Uterus (tissue), 4 donors: Measurements from ENCODE around the gene MRPS24. TPM values are rescaled to one million over a fixed set of nuclear protein-coding genes. Genes with fewer than 3 reads are reported as not detected.

Experiments used
- DNase-seq, 2 donors: peaks; one replicate each; pipeline ENCODE4 v3.0.0-alpha.2; 2019 to 2020
- H3K27ac ChIP-seq, 2 donors: fragments of 200-600 bp; sonication (generic); 1 replicate in 1 of 2; 2 replicates in 1 of 2; pipeline ENCODE4 v1.5.1; 2016 to 2018
- H3K27me3 ChIP-seq, 2 donors: fragments of 200-600 bp; sonication (generic); one replicate each; pipeline ENCODE4 v1.5.1; 2018 to 2019; ENCODE audit warnings: control low read depth in 1 of 2
- H3K36me3 ChIP-seq, 2 donors: fragments of 200-600 bp; sonication (generic); one replicate each; pipeline ENCODE4 v1.5.1; 2019; ENCODE audit warnings: control low read depth in 1 of 2
- H3K4me1 ChIP-seq, 2 donors: fragments of 200-600 bp; sonication (generic); one replicate each; pipeline ENCODE4 v1.5.1; 2018 to 2019; ENCODE audit warnings: control low read depth in 1 of 2
- H3K4me3 ChIP-seq, 2 donors: fragments of 200-600 bp; sonication (generic); 1 replicate in 1 of 2; 2 replicates in 1 of 2; pipeline ENCODE4 v1.5.1; 2018 to 2019; ENCODE audit warnings: mild to moderate bottlenecking in 1 of 2
- H3K9me3 ChIP-seq, 2 donors: fragments of 200-600 bp; sonication (generic); one replicate each; pipeline ENCODE4 v1.5.1; 2019; ENCODE audit warnings: control low read depth in 1 of 2
- CTCF ChIP-seq, 4 experiments: fragments of 200-600 bp in 2 of 4; fragments of 450-650 bp in 2 of 4; sonication (generic) in 2 of 4; IDR thresholded peaks; one replicate each; pipeline ENCODE4 v1.5.1; 2016 to 2019; ENCODE audit warnings: antibody characterized with exemption in 4 of 4, mild to moderate bottlenecking in 2 of 4, moderate library complexity in 1 of 4
- POLR2A ChIP-seq, 2 donors: fragments of 450-650 bp; IDR thresholded peaks; one replicate each; pipeline ENCODE4 v1.6.1; 2016; ENCODE audit warnings: antibody characterized with exemption in 2 of 2, mild to moderate bottlenecking in 1 of 2, moderate library complexity in 1 of 2
- intact Hi-C: fragments of 100-400 bp; cut with DNase I; formaldehyde crosslinking; loops from one replicate; pipeline ENCODE4 v1.15.1; 2023; ENCODE audit warnings: low total_unique reads
- total RNA-seq, 4 donors: library from RNA; depleted of rRNA in 3 of 4; stranded (reverse); fragments of >200 nt in 3 of 4; gene quantifications; one replicate each; pipeline versions ENCODE4 v1.1.0 to v1.2.4, GENCODE V29; 2014 to 2023
- donor health status: DM: yes; HTN: yes; CAD: no.

Gene MRPS24
- 100 to 1,000 TPM in 2 of 4 donors, 10 to 100 TPM in 2; 34.2 to 134 (median 91.1) TPM for total RNA-seq

- no peaks in the 10 kb centered on the region for H3K36me3 ChIP-seq
- intact Hi-C loops: no loop called here
- H3K27ac ChIP-seq: peak within 1 kb of the TSS; percentile 93 to 98
- H3K4me3 ChIP-seq: peak within 1 kb of the TSS; percentile 82 to 85
- H3K9me3 ChIP-seq: no peaks in the 10 kb centered on the region
- no peaks in the 10 kb centered on the region for H3K4me1 ChIP-seq
- H3K27me3 ChIP-seq: no peaks in the 10 kb centered on the region
- DNase-seq: peak; percentile 94 to 97
- TF ChIP-seq CTCF (IDR thresholded peaks at IDR 0.05) (no peak), POLR2A (IDR thresholded peaks at IDR 0.05) (peak; percentile 46 to 59)
Measured at GRCh38 chr7:43869006-43869866, at the start of gene MRPS24. MRPS24 (minus strand) TSS chr7:43869517; CDS start chr7:43869495, 22 bp downstream.

- TF ChIP-seq CTCF (IDR thresholded peaks at IDR 0.05): no peak
- no peak for TF ChIP-seq POLR2A (IDR thresholded peaks at IDR 0.05)
- intact Hi-C loops: no loop called here
- no peak for DNase-seq
Measured at GRCh38 chr7:43915907-43916306, 46.6 kb upstream of the MRPS24 start.

GRCh38 chr7:43914795-43915194 is 45.5 kb upstream of the MRPS24 start:
- Histone ChIP-seq H3K9me3 (no peaks in the 10 kb centered on the region), H3K27ac (no peak overlapping the region), H3K4me1 (no peaks in the 10 kb centered on the region), H3K4me3 (no peak overlapping the region), H3K36me3 (no peaks in the 10 kb centered on the region), H3K27me3 (no peaks in the 10 kb centered on the region)
- intact Hi-C loops: no loop called here
- no peak for DNase-seq
- TF ChIP-seq POLR2A (IDR thresholded peaks at IDR 0.05) (no peak), CTCF (IDR thresholded peaks at IDR 0.05) (no peak)

More at GRCh38 chr7:43915907-43916306, 46.6 kb upstream of the MRPS24 start:
- Histone ChIP-seq H3K4me3 (no peak overlapping the region), H3K36me3 (no peaks in the 10 kb centered on the region), H3K9me3 (no peaks in the 10 kb centered on the region), H3K27ac (no peak overlapping the region), H3K27me3 (no peaks in the 10 kb centered on the region), H3K4me1 (no peaks in the 10 kb centered on the region)

- DNase-seq: peak; percentile 25 to 52
- Histone ChIP-seq H3K36me3 (no peaks in the 10 kb centered on the region), H3K27me3 (no peaks in the 10 kb centered on the region), H3K27ac (peak within 1 kb of the TSS; percentile 92 to 95), H3K4me3 (peak within 1 kb of the TSS; percentile 47 to 86), H3K4me1 (peaks cover 0 to 8% of the 10 kb centered on the region in 2 donors), H3K9me3 (no peaks in the 10 kb centered on the region)
- intact Hi-C loops: no loop called here
- peak in 1 of 2 donors; percentile 35 for TF ChIP-seq POLR2A (IDR thresholded peaks at IDR 0.05)
- no peak for TF ChIP-seq CTCF (IDR thresholded peaks at IDR 0.05)
Measured at GRCh38 chr7:43906331-43907010, 37.2 kb upstream of the MRPS24 start, which contains the start of gene URGCP. URGCP (minus strand) TSS chr7:43906596; CDS start chr7:43906575, 21 bp downstream.

- no peak for TF ChIP-seq POLR2A (IDR thresholded peaks at IDR 0.05)
- no peak for TF ChIP-seq CTCF (IDR thresholded peaks at IDR 0.05)
- intact Hi-C loops: no loop called here
- peaks cover 0 to 8% of the 10 kb centered on the region in 2 donors for H3K4me1 ChIP-seq
Measured at GRCh38 chr7:43905956-43906330, 36.6 kb upstream of the MRPS24 start.

More at GRCh38 chr7:43905956-43906330, 36.6 kb upstream of the MRPS24 start:
- peak overlapping the region; percentile 92 to 95 for H3K27ac ChIP-seq
- no peaks in the 10 kb centered on the region for H3K9me3 ChIP-seq
- H3K36me3 ChIP-seq: no peaks in the 10 kb centered on the region
- no peaks in the 10 kb centered on the region for H3K27me3 ChIP-seq
- DNase-seq: peak; percentile 25 to 28
- peak overlapping the region; percentile 47 to 86 for H3K4me3 ChIP-seq
